GM18909 (cell line): Measurements from ENCODE around the gene PLA2G4F.
"Not testable (repeated sequence)": the region's sequence is repeated elsewhere in the genome, so short reads cannot be mapped to it uniquely, and the experiment has no call there.

Experiments
- ATAC-seq: cut with Tn5 transposase; IDR thresholded peaks from one replicate; pipeline ENCODE4 v1.9.1; 2021; ENCODE audit warnings: mild to moderate bottlenecking; ENCODE audit not compliant: unreplicated experiment, poor library complexity

The PLA2G4F gene

DNA sequence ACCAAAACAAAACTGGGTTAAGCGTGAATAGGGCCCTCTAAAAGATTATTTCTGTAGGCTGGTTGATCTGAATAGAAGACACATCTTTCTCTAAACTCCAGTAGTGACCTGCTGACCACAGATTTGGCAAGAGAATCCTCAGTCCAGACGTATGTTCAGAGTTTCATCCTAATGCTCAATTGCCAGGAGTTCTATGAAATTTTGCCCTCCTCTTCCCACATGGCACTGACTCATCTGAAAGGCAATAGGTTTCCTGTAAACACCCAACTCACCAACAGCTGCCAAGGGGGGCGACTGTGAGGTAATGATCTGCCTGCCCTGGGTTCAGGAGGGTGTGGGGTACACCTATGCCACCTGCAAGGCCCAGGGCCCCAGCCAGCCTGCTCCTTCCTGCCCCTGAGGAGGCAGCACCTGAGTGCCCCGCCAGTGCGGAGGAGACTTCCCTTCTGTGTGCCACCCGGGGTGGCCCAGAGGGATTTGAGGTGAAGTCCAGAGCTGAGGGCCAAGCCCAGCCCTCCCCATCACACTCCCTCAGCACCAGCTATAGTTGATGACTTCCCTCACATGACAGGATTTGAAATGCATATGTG lies 53.7 kb downstream of the PLA2G4F start:
- no peak for ATAC-seq

- ATAC-seq: no peak
Observed at GRCh38 chr15:42101861-42102260, 54.6 kb downstream of the PLA2G4F start.

DNA sequence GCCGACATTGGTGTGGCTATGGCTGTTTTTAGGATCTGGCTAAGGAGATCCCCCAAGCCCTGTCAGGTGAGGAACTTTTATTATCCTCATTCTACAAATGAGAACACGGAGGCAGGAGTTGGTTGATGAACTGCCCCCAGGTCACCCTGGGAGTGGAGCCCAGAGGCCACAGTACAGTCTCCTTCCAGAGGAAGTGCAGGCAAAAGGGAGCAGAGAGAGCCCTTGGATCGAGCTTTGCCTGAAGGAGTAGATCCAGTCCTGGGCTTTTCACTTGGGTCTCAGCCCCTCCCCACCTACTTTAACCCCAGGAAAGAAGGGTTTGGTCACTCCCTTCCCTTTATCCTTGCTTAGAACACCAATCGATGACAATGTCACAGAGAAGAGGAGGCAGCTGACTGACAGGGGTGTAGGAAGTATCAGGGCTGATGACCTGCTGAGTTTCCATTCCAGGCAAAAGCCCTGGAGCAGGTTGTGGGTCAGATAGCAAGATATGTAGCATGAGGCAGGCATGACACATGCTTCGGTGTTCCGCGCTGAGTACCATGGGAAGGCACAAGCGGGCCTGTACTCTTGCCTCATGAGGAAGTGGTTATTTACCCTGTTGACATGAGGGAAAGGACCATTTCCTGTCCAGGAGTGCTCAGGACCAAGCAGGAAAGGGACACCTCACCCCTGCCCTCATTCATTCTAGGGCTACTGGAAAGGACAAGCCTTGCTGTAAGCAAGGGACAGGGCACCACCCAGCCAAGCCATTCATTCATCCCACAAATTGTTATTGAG lies 56.2 kb downstream of the PLA2G4F start:
- no peak for ATAC-seq

DNA sequence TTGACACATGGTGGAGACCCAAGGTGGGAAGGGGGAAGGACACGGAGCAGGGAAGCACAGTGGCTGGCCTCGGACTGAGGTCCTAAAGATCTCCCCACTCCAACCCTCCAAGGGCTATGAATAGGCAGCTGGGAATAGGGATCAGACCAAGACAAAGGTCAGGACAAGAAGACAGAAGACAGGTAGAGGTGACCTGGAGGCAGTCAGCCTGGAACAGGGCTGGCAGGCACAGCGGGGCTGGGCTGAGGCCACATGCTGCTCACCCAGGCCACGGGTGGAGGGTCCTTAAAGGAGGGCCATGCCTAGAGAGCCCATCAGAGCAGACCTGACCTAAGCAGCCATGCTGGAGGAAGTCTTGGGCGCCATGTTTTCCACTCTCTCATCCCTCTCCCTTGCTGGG lies 59.4 kb downstream of the PLA2G4F start:
- no peak for ATAC-seq

DNA sequence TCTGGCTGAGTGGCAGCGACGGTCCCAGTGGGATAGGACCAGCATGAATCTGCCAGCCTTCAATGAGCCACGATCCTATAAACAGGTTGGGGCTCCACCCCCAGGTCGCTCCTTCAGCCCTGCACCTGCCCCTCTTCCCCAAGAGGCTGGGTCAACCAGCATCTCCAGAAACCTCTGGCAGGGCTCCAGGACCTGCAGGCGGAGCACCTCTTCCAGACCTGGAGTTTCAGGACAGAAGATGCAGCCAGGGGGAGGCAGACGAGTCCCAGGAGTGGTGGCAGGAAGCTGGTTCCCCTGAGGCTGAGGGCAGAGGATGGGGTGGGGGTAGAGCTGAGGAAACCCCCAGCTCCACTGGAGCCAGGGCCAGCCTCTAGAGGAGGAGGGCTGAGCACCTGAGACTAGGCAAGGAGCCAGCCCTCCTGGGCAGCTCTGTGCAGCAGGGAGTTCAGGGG lies 61.9 kb downstream of the PLA2G4F start, which contains the start of gene PLA2G4D:
TSS of gene PLA2G4D (minus strand) at position 51 of the 452 bp plus-strand sequence. CDS start 103 bp downstream, outside the sequence.
- ATAC-seq: no peak

GRCh38 chr15:42093966-42094365 lies 62.5 kb downstream of the PLA2G4F start:
- no peak for ATAC-seq

DNA sequence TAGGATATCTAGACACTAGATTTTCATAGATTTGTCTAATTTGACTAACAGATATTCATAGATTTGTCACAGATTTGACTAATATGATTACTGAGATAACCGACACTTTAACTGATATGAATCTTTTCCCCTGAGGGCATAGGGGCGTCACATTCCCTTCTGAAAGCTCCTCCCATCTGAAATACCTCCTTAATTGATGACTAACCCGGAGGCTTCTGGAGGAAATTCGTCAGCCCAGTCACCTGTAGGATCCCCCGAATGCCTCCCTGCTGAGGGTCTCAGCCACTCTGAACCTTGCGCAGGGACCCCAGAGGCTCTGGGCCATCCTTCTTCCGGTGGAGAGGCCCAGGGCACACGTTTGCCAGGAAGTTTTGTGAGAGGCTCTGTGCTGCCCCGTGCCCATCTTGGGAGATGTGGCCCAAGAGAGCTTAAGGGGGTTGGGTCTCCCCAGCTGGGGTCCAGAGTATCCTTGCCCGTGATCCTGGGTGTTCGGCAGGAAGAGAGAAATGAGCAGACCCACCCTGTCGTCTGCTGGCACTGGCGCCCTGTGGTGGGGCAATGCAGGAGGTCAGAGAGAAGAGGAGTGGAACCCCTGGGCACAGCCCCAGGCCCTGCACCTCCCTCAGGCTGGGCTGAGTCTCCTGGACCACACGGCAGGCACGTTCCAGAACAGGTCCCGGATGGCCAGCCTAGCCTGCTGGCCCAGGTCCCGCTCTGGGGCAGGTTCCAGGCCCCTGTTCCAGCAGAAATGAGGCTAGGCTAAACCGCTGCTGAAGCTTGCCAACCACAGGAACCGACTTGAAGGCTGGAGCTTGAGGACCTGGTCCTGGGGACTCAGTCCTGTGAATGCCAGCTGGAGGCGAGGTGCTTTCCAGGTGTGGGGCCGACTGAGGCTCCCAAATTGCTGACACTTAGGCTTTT lies 63.8 kb downstream of the PLA2G4F start:
- no peak for ATAC-seq

DNA sequence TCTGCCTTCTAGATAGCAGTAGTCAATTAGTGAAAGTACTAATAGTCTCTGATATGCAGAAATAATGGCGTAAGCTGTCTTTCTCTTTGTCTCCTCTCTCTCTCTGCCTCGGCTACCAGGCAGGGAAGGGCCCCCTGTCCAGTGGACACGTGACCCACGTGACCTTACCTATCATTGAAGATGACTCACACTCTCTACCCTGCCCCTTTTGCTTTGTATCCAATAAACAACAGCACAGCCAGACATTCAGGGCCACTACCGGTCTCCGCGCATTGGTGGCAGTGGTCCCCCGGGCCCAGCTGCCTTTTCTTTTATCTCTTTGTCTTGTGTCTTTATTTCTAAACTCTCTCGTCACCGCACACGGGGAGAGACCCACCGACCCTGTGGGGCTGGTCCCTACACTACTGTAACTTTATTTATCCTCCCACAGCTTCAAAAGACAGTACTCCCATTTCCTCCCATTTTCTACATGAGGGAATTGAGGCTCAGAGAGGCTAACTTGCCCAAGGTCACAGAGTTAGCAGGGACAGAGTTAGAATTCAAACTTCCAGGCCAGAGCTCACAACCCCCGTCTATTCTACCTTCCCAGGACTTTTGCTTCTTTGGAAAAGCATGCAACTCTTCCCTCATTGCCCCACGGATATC lies 64.6 kb downstream of the PLA2G4F start:
- not testable (repeated sequence) for ATAC-seq

DNA sequence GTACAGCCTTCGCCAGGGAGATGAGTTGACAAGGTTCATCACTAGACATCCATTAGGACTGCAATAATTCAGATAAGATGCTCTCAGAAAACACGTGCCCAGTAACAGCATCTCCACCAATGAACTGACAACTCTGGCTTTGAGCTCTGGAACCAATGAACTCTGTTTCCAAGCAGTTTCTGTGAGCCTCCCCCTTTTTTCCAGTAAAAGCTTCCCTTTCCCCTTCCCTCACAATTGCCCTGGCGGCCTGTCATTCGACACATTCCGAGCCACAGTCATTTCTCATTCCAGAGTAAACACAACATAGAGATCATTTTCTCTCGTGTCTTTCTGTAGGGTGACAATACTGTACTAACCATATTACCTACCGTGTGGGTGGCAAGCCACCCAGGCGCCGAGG lies 65.7 kb downstream of the PLA2G4F start:
- ATAC-seq: no peak

- no peak for ATAC-seq
Observed at GRCh38 chr15:42090370-42090769, 66.1 kb downstream of the PLA2G4F start.

DNA sequence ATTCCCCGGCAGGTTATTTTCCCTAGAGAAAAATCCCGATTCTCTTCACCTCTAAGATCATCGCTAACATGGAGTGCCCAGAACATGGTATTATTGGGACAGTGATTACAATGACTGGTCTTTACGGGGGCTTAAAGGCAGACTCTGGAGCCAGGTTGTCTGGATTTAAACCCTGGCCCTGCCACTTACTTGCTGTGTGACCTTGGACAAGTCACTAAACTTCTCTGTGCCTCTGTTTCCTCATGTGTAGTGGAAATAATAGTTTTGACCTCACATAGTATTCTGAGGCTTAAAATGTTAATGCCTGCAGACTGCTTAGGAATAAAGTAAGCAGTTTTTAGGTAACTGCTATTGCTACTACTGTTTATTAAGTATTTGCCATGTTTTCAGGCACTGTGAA lies 66.5 kb downstream of the PLA2G4F start:
- no peak for ATAC-seq
